22Rv1 (cell line): Measurements from ENCODE around the gene INPP5J.
A peak's percentile ranks its signal among the peaks of the same experiment; 100 is the strongest.

ENCODE experiments used
- H3K27ac ChIP-seq: fragments of 450-650 bp; 2 replicates; pipeline ENCODE4 v1.5.1; 2017
- ZFX ChIP-seq: fragments of 450-650 bp; IDR thresholded peaks from 2 replicates; pipeline ENCODE4 v1.6.1; 2017; ENCODE audit warnings: antibody characterized with exemption, borderline replicate concordance
- TF ChIP-seq, protein P1 (sequence below): fragments of 450-650 bp; IDR thresholded peaks from 2 replicates; pipeline ENCODE4 v1.5.1; 2017; ENCODE audit warnings: mild to moderate bottlenecking

INPP5J gene

DNA sequence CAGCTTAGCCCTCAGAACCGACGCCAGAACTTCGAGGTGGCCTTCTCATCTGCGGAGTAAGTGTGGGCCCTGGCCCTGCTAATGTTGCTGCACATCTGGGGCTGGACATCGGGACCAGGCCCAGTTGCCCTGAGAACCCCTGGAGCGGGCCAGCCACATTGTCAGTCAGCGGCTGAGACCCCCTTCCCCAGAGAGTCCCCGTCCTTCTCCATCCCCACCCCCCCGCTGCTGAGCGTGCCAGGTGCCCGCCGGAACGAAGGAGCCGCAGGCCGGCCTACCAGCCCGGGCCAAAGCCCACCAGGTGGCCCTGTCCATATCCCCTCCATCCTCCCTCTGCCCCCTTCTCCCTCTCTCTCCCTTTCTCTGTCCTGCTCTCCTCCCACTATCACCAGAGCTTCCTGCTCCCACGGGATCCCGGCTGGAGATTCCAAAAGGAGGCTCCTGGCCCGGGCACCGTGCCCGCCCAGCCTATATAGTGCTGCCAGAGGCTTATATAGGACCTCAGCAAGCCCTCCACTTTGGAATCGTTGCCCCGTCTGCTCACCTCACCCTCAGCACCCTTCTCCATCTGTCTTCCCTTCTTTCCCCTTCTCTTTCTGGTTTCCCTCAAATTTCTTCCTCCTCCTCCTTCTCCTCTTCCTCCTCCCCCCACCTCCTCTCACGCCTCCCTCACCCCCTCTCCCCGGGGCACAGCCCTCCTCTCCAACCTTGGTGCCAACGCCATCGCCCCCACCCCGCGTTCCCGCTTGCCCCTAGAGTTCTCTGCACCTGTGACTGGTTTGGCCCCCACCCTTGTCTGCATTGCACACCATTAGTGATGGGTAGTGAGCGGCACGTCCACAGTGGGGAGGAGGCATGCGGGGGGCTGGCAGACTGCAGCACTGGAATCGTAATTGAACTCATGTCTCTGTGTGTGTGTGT is 22.7 kb upstream of the INPP5J start:
- TF ChIP-seq ZFX: no peak
- TF ChIP-seq, protein P1, sequence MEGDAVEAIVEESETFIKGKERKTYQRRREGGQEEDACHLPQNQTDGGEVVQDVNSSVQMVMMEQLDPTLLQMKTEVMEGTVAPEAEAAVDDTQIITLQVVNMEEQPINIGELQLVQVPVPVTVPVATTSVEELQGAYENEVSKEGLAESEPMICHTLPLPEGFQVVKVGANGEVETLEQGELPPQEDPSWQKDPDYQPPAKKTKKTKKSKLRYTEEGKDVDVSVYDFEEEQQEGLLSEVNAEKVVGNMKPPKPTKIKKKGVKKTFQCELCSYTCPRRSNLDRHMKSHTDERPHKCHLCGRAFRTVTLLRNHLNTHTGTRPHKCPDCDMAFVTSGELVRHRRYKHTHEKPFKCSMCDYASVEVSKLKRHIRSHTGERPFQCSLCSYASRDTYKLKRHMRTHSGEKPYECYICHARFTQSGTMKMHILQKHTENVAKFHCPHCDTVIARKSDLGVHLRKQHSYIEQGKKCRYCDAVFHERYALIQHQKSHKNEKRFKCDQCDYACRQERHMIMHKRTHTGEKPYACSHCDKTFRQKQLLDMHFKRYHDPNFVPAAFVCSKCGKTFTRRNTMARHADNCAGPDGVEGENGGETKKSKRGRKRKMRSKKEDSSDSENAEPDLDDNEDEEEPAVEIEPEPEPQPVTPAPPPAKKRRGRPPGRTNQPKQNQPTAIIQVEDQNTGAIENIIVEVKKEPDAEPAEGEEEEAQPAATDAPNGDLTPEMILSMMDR: no peak
- H3K27ac ChIP-seq: no peak overlapping the region; the same call in 1 of the 2 replicates

DNA sequence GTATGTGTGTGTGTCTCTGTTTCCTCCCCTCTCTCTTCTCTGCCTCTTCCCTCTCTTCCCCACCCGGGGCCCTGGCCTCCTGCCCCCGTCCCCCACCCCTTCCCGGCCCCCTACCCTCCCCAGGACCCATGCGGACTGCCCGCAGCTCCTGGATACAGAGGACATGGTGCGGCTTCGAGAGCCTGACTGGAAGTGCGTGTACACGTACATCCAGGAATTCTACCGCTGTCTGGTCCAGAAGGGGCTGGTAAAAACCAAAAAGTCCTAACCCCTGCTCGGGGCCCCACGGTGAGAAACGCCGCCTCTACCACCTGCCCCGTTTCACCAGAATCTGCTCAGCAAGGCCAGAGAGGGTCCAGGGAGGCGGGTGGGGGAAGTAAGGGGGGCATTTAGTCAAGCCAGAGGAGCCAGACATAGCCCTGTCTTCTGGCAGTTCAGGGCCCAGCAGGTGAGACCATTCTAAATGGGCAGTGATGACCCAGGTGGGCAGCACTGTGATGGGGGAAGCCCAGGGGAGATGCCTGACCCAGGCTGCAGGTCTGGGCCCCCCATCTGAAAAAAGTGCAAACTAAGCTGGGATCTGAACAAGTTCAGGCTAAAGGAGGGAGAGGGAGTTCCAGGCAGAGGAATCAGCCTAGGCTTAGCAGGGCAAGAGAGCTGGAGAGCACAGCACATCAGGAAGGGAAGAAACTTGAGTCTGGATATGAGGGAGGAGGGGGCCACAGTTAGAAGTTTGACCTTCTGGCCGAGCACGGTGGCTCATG is 21.8 kb upstream of the INPP5J start:
- H3K27ac ChIP-seq: peak overlapping the region; percentile 54
- no peak for TF ChIP-seq ZFX
- TF ChIP-seq, protein P1: no peak

- peak overlapping the region; percentile 54 for H3K27ac ChIP-seq
- TF ChIP-seq, protein P1: no peak
- no peak for TF ChIP-seq ZFX
These were observed 20.2 kb upstream of the INPP5J start for GRCh38 chr22:31102441-31103081.

DNA sequence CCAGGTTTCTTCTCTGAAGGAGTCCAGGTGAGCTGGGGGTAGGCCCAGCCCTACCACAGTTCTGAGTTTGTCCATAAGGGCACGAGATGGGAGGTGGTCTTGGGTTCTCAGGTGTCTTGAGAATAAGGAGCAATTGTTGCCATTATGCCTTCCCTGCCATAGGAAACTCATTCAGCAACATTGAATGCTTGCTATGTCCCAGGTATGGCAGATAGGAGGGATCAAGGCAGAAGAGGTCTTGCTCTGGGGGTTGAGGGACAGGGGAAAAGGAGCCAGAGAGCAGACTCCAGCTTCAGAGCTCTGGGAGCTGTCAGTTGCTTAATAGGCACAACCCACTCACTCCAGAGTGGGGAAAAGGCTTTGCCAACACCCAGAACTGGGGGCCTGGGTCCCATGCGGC is 19.7 kb upstream of the INPP5J start:
- TF ChIP-seq, protein P1: no peak
- TF ChIP-seq ZFX: no peak
- peak overlapping the region; percentile 54 for H3K27ac ChIP-seq

DNA sequence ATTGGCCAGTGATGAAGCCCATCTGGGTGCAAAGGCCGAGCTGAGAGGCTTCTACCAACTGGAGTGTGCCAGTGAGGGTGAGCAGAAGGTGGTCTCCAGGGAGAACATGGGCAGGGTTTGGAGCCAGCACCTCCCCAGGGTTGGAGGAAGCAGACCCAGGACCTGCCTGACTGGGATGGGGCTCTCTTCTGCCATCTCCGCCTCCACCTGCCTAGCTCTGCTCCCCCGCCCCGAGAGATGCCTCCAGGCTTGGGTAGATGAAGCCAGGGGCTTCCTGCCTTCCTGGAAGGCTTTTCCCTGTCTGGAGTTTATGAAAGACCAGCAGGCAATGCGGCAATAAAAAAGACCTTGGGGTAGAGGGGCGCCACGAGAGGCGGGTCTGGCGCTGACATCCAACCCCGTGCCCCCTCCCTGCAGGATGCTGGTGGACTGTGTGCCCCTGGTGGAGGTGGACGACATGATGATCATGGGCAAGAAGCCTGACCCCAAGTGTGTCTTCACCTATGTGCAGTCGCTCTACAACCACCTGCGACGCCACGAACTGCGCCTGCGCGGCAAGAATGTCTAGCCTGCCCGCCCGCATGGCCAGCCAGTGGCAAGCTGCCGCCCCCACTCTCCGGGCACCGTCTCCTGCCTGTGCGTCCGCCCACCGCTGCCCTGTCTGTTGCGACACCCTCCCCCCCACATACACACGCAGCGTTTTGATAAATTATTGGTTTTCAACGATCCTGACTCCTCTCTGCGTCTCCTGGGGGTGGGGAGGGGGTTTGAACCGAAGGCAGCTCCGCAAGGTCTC is 18.7 kb upstream of the INPP5J start:
- peak overlapping the region; percentile 54 for H3K27ac ChIP-seq
- TF ChIP-seq, protein P1: no peak
- TF ChIP-seq ZFX: no peak

GRCh38 chr22:31104869-31105268 is 17.9 kb upstream of the INPP5J start:
- no peak for TF ChIP-seq ZFX
- TF ChIP-seq, protein P1: no peak
- H3K27ac ChIP-seq: peak overlapping the region; percentile 77; the same call in 1 of the 2 replicates
